ENCODE measurements around the gene CCDC97. TPM values are rescaled to one million over a fixed set of nuclear protein-coding genes. Genes with fewer than 3 reads are reported as not detected.

CCDC97 gene
- total RNA-seq, 1 experiment from 2014 or later, result 18.3 TPM

DNA sequence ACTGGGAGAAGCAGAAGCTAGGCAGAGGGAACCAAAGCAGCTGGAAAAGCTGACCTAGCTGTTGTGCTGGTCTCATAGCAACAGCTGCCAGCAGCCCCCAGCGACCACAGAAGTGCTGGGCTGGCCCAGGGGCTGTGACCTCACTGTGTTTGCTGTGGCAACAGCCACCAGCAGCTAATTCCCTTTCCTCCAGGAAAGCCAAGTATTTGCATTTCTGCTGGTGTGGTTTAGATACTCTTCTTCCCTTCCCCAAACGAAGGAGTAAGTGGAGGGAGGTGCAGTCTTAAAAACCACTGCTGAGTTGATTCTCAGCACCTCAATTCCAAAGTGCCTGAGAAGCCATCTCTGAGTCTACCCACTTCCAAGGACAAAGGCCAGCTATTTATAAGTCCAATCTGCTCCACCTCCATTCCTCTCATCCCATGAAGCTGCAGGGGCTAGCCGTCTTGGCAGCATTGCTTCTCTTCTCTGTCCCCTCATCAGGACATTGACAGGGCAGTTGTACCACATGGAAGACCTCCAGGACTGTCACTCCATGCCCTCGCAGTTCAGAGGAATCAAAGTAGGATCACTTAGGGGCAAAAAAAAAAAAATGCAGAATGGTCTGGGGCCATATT is 11.5 kb upstream of the CCDC97 start:
- ATAC-seq, result no peak
- H3K79me2 ChIP-seq (ENCODE audit: low read length), result no peaks in the 10 kb centered on the region
- DNase-seq, result no peak
- H2AFZ ChIP-seq (ENCODE audit: low read length), result no peak overlapping the region
- H3K4me2 ChIP-seq (ENCODE audit: low read length), result no peak overlapping the region
- ChIA-PET POLR2A (ENCODE audit: unreplicated experiment) (no interaction called here), CTCF (no interaction called here)
- H3K4me1 ChIP-seq (ENCODE audit: insufficient read depth, low read length), result no peaks in the 10 kb centered on the region
- no peaks in the 10 kb centered on the region for H3K9me2 ChIP-seq (replicated peaks; ENCODE audit: low read length)
- no peaks in the 10 kb centered on the region for H3F3A ChIP-seq (ENCODE audit: low read length, unreplicated experiment)
- no peaks in the 10 kb centered on the region for H4K20me1 ChIP-seq (ENCODE audit: low read length)
- BruUV-seq (replicated peaks), result no TSS peak
- intact Hi-C loops (cut with micrococcal nuclease), result no loop called here
- H3K36me3 ChIP-seq (ENCODE audit: low read depth, low read length), result peaks cover 76% of the 10 kb centered on the region
- no peak overlapping the region for H3K27ac ChIP-seq (ENCODE audit: low read length)
- H3K9ac ChIP-seq (ENCODE audit: low read length), result no peak overlapping the region
- no peaks in the 10 kb centered on the region for H3K27me3 ChIP-seq (ENCODE audit: low read length)
- no peak for TF ChIP-seq EZH2phosphoT487 (IDR thresholded peaks at IDR 0.05; ENCODE audit: borderline replicate concordance, low read length)
- TF ChIP-seq EZH2 (IDR thresholded peaks at IDR 0.05; ENCODE audit: low read length, unreplicated experiment), result no peak
- TF ChIP-seq, protein P1, sequence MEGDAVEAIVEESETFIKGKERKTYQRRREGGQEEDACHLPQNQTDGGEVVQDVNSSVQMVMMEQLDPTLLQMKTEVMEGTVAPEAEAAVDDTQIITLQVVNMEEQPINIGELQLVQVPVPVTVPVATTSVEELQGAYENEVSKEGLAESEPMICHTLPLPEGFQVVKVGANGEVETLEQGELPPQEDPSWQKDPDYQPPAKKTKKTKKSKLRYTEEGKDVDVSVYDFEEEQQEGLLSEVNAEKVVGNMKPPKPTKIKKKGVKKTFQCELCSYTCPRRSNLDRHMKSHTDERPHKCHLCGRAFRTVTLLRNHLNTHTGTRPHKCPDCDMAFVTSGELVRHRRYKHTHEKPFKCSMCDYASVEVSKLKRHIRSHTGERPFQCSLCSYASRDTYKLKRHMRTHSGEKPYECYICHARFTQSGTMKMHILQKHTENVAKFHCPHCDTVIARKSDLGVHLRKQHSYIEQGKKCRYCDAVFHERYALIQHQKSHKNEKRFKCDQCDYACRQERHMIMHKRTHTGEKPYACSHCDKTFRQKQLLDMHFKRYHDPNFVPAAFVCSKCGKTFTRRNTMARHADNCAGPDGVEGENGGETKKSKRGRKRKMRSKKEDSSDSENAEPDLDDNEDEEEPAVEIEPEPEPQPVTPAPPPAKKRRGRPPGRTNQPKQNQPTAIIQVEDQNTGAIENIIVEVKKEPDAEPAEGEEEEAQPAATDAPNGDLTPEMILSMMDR (conservative IDR thresholded peaks at IDR 0.05; ENCODE audit: low read depth, low read length), result no peak
- H3K9me3 ChIP-seq (ENCODE audit: low read length), result no peaks in the 10 kb centered on the region
- no peak overlapping the region for H3K4me3 ChIP-seq (ENCODE audit: low read length)

DNA sequence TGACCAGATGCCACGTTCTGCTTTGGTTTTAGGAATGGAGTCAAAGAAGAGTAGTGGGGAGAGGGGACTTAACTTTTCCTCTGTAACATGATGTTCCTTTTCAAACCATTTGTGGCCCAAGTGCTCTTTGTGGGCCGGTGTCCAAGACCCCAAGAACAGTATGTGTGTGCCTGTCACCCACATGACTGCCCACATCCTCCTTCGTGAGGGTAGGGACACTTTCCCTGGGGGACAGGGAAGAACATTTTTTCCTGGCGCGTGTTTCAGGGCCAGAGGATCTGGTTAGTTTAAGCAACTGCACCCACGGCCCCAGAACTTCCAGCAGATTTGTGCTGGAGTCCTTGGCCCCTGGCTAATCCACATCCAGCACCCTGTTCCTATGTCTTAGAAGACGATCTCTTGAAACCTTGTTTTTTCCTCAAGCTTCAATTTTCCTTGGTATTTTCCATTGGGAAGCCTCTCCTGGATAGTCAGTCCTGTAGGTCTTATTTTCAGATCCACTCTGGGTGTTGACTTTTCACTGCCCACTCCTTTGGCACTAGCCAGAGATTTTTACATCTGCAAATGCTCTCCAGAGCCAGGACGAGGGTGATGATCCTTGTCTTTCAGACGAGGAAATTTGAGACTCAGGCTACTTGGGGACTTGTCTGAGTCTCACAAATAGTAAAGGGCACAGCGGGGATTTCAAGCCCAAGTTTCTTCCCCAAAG is 10.8 kb upstream of the CCDC97 start:
- intact Hi-C loops (cut with micrococcal nuclease), result no loop called here
- H3K79me2 ChIP-seq (ENCODE audit: low read length), result no peaks in the 10 kb centered on the region
- no peaks in the 10 kb centered on the region for H3K4me1 ChIP-seq (ENCODE audit: insufficient read depth, low read length)
- no peaks in the 10 kb centered on the region for H3F3A ChIP-seq (ENCODE audit: low read length, unreplicated experiment)
- H3K36me3 ChIP-seq (ENCODE audit: low read depth, low read length), result peaks cover 73% of the 10 kb centered on the region
- POLR2A ChIA-PET (ENCODE audit: unreplicated experiment), result no interaction called here
- no peaks in the 10 kb centered on the region for H4K20me1 ChIP-seq (ENCODE audit: low read length)
- H3K9me2 ChIP-seq (replicated peaks; ENCODE audit: low read length), result no peaks in the 10 kb centered on the region
- no peak overlapping the region for H3K9ac ChIP-seq (ENCODE audit: low read length)
- no peaks in the 10 kb centered on the region for H3K9me3 ChIP-seq (ENCODE audit: low read length)
- H2AFZ ChIP-seq (ENCODE audit: low read length), result no peak overlapping the region
- TF ChIP-seq EZH2 (IDR thresholded peaks at IDR 0.05; ENCODE audit: low read length, unreplicated experiment) (no peak), EZH2phosphoT487 (IDR thresholded peaks at IDR 0.05; ENCODE audit: borderline replicate concordance, low read length) (no peak)
- TF ChIP-seq, protein P1 (conservative IDR thresholded peaks at IDR 0.05; ENCODE audit: low read depth, low read length), result no peak
- no TSS peak for BruUV-seq (replicated peaks)
- H3K27ac ChIP-seq (ENCODE audit: low read length), result no peak overlapping the region
- no peak overlapping the region for H3K4me2 ChIP-seq (ENCODE audit: low read length)
- DNase-seq (no peak), ATAC-seq (no peak)
- no peak overlapping the region for H3K4me3 ChIP-seq (ENCODE audit: low read length)
- H3K27me3 ChIP-seq (ENCODE audit: low read length), result no peaks in the 10 kb centered on the region
- CTCF ChIA-PET, result no interaction called here

DNA sequence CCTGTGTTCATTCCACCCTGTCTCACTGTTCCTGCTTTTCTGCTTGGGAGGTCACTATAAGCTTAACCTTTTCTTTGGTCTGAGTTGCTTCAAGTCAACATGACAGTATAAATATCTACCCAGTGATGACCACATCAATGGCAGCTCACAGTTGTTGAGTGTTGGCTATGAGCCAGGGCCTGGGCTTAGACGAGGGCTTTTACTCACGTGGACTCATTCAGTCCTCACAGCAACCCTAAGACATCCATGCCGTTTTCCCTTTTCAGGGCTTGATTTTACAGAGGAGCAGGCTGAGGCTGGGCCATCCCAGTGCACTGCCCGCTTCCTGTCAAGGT is 10.2 kb upstream of the CCDC97 start:
- H3K4me2 ChIP-seq (ENCODE audit: low read length), result no peak overlapping the region
- H2AFZ ChIP-seq (ENCODE audit: low read length), result no peak overlapping the region
- peaks cover 73% of the 10 kb centered on the region for H3K36me3 ChIP-seq (ENCODE audit: low read depth, low read length)
- H3K9ac ChIP-seq (ENCODE audit: low read length), result no peak overlapping the region
- no TSS peak for BruUV-seq (replicated peaks)
- no peak overlapping the region for H3K4me3 ChIP-seq (ENCODE audit: low read length)
- no peak for DNase-seq
- H4K20me1 ChIP-seq (ENCODE audit: low read length), result no peaks in the 10 kb centered on the region
- H3K9me2 ChIP-seq (replicated peaks; ENCODE audit: low read length), result no peaks in the 10 kb centered on the region
- no peak for ATAC-seq
- no peaks in the 10 kb centered on the region for H3K4me1 ChIP-seq (ENCODE audit: insufficient read depth, low read length)
- intact Hi-C loops (cut with micrococcal nuclease), result no loop called here
- H3K79me2 ChIP-seq (ENCODE audit: low read length), result no peaks in the 10 kb centered on the region
- no peak overlapping the region for H3K27ac ChIP-seq (ENCODE audit: low read length)
- no peak for TF ChIP-seq EZH2 (IDR thresholded peaks at IDR 0.05; ENCODE audit: low read length, unreplicated experiment)
- TF ChIP-seq, protein P1 (conservative IDR thresholded peaks at IDR 0.05; ENCODE audit: low read depth, low read length), result no peak
- no peak for TF ChIP-seq EZH2phosphoT487 (IDR thresholded peaks at IDR 0.05; ENCODE audit: borderline replicate concordance, low read length)
- ChIA-PET CTCF (no interaction called here), POLR2A (ENCODE audit: unreplicated experiment) (no interaction called here)
- H3F3A ChIP-seq (ENCODE audit: low read length, unreplicated experiment), result no peaks in the 10 kb centered on the region
- H3K9me3 ChIP-seq (ENCODE audit: low read length), result no peaks in the 10 kb centered on the region
- no peaks in the 10 kb centered on the region for H3K27me3 ChIP-seq (ENCODE audit: low read length)

Measured in PC-3 (cell line).